Frontal cortex (tissue), 4 donors: ENCODE results near the gene ADAM15. TPM values are rescaled to one million over a fixed set of nuclear protein-coding genes. Genes with fewer than 3 reads are reported as not detected.

Experiments
- DNase-seq, 2 donors: peaks; one replicate each; pipeline ENCODE4 v3.0.0; 2012; ENCODE audit warnings: low spot score in 2 of 2
- FAIRE-seq: peaks from 2 replicates; lab custom pipeline; 2012; peaks lifted over from hg19 to GRCh38; lab: Jason Lieb, UNC
- total RNA-seq: library from RNA; depleted of rRNA; stranded (reverse); fragments of >200 nt; gene quantifications from one replicate; pipeline ENCODE4 v1.2.3, GENCODE V29; 2014
- donor health status: control.
- donor health status: control.
- donor health status: control.

Gene ADAM15, protein sequence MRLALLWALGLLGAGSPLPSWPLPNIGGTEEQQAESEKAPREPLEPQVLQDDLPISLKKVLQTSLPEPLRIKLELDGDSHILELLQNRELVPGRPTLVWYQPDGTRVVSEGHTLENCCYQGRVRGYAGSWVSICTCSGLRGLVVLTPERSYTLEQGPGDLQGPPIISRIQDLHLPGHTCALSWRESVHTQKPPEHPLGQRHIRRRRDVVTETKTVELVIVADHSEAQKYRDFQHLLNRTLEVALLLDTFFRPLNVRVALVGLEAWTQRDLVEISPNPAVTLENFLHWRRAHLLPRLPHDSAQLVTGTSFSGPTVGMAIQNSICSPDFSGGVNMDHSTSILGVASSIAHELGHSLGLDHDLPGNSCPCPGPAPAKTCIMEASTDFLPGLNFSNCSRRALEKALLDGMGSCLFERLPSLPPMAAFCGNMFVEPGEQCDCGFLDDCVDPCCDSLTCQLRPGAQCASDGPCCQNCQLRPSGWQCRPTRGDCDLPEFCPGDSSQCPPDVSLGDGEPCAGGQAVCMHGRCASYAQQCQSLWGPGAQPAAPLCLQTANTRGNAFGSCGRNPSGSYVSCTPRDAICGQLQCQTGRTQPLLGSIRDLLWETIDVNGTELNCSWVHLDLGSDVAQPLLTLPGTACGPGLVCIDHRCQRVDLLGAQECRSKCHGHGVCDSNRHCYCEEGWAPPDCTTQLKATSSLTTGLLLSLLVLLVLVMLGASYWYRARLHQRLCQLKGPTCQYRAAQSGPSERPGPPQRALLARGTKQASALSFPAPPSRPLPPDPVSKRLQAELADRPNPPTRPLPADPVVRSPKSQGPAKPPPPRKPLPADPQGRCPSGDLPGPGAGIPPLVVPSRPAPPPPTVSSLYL
- total RNA-seq = 11.8 TPM

DNA sequence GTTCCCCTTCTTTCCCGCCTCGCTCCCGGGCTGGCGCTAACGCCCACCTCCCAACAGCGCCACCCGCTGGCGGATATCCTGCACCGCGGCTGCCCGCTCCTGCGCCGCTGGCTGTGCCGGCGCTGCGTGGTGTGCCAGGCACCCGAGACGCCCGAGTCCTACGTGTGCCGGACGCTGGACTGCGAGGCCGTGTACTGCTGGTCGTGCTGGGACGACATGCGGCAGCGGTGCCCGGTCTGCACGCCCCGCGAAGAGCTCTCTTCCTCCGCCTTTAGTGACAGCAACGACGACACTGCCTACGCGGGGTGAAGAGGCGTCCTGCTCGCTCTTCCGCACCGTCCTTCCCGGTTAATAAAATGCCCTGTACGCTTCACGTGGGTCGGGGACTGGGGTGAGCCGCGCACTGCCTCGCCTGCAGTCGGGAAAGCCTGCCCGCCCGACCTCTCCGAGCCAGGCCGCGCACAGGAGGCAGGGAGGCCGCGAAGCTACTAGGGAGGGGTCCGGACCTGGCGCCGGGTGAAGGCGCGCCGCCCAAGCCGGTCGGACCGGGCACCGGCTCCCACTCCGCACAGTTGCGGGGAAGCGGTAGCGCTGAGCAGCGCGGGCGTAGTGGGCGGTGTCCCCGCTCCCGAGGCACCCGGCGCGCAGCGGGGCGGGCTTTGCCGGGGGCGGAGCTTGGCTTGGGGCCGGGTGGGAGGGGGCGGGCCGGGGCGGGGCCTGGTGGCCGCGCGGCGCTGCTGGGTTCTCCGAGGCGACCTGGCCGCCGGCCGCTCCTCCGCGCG, at the start of gene ADAM15:
Gene ADAM15 (plus strand): TSS at position 757 of the 782 bp plus-strand sequence. CDS start 71 bp downstream, outside the sequence.
- FAIRE-seq (no peak), DNase-seq (peak; percentile 98 to 99)

DNA sequence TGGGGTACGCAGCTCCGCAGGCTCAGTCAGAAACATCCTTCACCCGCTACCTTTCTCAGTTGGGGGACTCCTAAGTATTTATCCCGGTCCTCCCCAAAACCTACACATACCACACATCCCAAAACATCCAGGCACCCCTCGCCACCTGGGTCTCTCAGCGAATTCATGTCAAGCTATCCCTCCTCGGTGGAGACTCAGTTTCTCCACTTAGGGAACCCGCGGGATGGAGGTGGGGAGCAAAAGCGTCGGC, 49.8 kb upstream of the ADAM15 start:
- FAIRE-seq (no peak), DNase-seq (no peak)

DNA sequence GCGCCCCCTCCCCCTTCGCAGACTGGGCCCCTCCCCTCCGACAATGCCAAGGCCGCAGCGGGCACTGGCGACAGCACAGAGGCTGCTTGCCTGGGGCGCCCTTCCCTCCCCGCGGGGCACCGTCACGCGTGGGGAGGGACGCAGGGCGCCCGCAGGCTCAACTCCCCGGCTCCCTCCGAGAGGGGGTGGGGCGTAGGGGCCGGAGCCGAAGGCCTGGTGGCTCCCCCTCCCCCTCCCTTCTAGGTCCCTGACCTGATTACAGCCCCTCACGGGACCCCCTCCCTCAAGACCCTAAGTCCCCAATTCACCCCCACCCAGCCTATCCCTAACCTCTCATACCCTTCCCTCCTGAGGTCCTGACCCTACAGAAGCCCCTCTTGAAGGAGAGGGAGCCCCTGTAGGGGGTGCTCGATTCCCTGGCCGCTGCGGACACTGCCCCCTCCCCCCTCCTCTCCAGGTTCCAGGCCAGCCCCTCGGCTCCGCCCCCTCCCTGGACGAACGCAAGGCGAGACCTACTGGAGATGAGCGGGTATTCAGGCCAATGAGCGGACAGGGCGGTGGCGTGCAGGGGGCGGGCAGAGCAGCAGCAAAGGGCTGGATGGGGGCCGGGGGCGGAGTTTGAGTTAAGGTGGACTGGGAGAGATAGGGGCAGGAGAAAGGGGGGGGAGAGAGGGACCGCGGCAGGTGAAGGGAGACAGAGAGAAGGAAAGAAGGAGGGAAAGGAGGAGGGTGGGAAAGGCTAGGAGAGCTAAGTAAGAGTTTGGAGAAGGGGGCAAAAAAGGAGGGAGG, 49.2 kb upstream of the ADAM15 start:
- FAIRE-seq = no peak

DNA sequence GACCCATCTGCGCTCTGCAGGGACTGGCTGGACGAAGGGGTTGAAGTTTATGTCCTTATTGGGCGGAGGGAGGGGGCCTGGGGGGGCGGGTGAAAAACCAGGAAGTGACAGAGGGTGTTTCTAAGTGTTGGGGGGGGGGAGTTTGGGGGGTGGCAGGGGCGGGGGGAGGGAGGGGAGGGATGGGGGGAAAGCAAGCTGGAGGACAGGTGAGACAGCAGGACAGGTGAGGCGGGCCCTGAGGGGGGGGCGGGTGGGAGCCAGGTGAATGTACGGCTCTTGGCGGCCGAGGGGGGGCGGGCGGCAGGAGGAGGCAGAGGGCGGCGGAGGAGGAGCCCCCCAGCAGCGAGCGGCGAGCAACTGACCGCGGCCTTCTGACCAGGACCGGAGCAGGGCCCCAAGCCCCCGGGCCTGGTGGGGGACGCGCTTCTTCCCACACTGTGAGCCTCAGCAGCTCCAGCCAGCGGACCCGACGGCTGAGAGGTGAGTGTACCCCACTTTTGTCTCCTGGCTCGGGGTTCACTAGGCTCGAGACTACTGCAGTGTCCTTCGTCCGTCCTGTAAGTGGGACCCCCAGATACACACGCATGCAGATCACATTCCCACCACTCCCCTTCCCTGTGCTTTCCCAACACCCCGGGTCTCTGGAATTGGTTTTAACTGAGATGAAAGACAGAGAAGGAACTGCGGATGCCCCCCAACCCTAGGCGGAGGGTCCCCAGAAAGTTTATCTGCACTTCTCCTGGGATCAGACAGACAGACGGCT, 48.5 kb upstream of the ADAM15 start, which contains the start of gene ZBTB7B:
Gene ZBTB7B (plus strand): TSS at position 339 of the 763 bp plus-strand sequence. CDS start 11,859 bp downstream, outside the sequence.
- no peak for FAIRE-seq
- peak; percentile 58 to 76 for DNase-seq

More for the DNA sequence above, 49.2 kb upstream of the ADAM15 start:
- peak; percentile 97 to 98 for DNase-seq

DNA sequence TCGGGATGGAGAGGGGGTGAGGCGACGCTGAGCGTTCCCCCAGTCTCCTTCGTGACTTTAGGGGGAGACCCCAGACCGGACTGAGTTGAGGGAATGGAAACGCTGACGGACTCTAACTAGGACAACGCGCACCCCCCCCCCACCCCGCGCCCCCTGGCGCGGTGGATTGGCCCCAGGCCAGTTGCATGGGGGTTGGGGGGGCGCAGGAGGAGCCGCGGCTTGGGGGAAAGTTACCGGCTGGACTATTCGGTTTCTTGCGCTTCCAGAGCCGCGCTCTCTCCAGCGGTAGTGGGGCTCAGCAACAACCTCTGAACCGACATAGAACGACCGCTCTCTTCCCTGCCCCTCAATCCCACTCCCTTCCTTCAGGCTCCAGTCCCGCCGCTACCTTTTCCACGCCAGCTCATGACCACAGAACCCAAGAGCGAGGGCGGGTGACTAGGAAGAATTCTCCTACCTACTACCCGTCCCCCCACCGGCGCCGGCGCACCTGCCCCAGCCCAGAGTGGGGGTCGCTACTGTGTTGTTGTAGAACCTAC, 47.8 kb upstream of the ADAM15 start:
- no peak for DNase-seq
- FAIRE-seq = no peak

DNA sequence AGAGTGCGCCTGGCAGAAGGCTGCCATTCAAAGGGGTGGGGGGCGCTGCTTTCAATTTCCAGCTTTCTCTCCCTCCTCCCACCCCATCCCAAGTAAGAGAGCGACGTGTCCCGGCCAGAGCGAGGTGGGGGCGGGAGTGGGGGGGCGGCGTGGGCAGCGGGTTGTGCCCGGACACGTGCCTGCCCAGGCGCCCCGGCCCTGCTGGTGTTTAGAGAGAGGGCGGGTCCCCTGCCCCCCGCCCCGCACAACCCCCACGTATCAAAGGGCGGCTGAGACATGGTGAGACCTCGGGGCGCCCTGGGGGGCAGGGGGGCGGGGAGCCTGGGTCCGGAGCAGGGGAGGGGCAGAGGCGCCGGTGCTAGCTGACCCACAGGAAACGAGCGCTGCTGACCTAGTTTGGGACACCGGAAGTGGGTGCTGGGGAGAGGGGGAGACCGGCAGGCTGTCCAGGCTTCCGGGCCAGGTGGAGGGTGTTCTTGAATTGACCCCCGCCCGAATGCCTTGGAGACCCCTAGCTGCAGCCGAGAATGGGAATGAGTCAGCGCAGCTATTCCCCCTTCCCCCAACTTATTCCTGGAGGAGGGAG, 47.3 kb upstream of the ADAM15 start:
- no peak for FAIRE-seq
- DNase-seq = peak in 1 of 2 donors; percentile 64

DNA sequence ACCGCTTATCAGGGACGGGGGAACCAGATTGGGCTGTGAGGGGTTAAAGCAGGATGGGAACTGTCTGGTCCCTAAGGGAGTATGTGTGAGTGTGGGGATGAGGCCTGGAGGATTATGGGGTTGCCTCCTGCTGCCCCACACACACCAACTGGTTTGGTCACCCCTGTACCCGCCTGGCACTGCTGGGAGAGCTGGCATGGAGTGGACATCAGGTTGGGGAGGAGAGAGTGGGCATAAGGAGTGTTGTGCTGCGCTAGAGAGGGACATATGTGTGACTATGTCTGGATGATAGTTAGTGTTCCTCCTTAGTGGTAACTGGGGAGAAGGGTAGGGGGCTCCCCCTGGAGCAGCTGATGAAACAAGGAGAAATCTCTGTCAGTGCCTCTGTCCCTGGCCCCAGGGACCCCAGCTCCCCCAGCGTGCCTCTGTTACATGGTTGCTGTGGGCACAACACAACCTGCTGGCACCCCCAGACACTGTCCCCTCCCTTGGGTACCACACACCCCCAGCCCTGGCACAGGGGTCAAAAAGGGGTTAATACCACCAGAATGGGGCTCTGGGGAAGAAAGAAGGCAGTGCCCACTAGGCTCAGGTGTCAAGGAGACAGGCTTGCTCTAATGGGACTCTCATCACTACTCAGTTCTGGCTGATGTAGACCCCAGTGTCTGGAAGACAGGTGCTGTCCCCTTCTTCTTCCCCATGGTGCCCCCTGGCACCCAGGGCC, 46.6 kb upstream of the ADAM15 start:
- FAIRE-seq = no peak
- no peak for DNase-seq

DNA sequence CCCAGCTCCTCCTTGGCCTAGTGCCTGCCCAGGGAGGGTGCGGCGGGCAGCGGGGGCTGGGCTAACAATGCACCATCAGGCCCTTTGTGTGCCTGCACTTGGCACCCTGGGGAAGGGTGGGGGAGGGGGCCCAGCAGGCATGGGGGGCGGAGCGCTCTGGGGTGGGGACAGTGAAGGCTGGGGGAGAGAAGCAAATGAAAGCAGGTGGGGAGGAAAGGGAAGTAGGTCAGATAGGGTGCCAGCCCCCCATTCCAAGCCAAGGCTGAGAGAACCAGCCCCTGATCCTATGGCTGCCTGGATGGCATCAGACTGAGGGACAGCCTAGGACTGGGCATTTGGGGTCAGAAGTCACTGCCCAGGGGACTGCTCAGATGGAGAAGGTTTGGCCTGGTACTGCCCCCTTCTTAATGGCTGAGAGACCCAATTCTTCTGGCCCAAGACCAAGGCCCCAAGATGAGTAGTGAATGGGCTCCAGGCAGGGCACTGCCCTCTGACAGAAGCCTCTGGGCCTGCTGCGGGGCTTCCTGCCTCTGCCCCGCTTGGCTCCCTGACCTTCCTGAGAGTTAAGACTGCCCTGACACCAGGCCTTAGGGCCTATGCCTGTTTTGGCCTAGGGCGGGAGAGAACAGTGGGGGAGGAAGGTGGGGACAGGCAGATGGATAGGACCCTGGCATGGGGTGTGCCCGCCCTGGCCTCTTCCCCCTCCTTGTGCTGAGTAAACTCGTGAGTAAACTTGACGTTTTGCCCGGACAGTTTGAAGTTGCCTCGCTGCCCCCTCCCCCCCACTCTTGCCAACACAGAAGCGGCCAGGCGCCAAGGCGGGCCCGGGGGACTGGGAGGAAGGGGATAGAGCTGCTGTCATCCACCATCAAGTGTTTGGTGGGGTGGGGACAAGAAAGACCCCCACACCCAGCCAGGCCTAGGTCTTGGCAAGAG, 45.8 kb upstream of the ADAM15 start:
- DNase-seq (no peak), FAIRE-seq (no peak)

DNA sequence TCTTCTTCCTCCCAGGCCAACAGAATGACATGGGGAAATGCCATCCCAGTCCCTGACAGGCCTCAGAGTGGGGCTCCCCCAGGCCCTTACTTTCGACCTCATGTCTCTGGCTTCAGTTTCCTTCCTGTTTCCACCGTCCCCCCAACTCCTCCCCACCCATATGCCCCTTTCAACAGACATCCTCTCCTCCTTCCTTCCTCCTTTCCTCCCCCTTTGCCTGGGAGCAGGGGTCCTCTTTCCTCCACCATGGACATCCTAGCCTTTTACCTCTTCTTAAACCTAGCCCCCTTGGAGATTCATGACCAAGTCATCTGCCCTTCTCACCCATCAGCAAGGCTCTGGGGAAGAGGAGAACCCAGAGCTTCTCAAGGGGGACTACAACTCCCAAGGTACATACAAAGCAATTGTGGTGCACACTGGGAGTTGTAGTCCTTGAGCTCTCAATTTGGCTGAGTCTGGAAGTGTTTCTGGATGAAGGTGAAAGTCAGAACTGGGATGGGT, 44.5 kb upstream of the ADAM15 start:
- DNase-seq (no peak), FAIRE-seq (no peak)

DNA sequence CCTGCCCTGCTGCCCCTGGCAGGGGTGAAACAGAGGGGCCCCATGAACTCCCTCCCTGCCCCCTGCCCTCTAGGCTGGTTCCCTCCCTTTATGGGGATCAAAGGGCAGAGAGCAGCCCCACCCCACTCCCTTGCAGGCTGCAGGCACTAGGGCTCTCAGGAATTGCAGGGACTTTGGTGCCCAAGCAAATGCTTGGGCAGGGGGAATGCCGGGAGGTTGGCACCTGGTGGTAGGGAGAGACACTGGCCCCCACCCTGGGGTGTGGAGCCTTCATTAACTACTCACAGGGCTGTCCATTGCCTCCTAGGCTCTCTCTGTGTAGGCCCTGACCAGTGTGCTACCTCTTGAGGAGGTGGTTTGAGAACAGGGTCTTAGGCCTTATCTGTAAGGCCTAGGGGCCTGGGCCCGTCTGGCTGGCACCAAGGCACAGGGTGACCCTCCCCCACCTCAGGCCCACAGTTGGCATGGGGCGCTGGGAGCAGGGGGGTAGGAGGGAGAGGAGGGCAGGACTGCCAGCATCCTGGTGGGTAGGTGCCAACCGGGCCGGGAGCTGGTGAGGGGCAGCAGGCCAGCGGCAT, 43.8 kb upstream of the ADAM15 start:
- FAIRE-seq (no peak), DNase-seq (peak in 1 of 2 donors; percentile 54)

DNA sequence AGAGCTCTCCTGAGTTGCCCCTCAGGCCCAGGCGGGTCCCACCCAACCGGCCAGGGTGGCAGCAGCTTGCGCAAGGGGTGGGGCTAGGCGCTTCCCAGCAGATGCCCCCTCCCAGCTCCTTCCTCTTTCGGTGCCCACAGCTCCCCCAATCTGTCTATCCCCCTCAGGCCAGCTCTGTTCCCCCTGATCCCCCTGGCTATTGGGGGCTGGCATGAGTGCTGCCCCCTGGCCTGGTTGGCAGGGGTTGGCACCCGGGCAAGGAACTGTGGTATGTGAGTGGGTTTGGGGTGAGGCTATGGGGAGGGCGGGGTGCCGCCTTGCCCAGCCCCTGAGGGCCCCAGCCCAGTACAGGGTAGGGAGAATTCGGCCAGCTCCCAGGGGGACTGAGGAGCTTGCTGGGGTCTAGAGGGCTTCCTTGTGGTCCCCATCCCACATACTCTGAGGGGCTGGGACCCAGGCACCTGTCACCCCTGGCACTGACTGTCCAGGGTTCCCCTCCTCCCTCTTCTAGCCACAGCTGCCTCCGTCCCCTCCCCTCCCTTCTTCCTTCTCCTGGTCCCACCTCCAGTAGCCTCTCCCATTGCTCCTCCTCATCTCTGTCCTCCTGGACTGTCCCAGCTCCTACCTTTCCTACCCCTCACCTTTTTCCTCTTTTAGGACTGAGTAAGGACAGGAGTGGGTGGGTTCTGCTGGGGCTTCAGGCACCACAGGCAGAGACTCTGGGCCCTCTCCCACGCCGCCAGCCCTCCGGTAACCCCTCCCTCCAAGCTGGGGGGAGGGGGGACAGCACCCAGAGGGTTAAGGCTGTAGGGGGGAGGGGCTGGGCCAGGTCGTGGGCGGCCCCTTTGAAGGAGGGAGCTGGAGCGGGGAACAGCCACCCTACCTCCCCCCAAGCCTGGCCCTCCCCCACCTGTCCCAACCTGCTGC, 42.8 kb upstream of the ADAM15 start:
- FAIRE-seq (no peak), DNase-seq (no peak)

DNA sequence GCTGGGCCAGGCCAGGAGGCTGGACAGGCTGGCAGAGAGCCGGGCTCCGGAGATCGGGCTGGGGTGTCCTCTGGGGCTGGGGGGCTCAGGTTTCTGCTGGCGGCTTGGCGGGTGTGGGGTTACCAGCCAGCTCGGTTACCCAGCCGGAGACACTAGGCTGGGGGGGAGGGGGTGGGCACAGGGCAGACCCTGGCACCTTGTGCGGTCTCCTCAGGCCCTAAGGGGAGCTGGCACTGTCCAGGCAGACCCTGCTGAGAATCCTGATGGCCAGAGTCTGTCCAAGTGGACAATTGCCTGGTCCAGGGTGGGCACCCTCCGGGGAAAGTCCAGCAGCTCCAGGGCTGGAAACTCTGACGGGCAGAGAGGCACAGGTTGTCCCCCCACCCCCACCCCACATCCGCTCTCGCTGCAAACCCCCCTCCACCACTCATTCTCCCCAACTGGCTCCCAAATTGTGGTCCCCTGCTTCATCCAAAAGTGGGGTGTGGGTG, 41.9 kb upstream of the ADAM15 start:
- FAIRE-seq (no peak), DNase-seq (no peak)

DNA sequence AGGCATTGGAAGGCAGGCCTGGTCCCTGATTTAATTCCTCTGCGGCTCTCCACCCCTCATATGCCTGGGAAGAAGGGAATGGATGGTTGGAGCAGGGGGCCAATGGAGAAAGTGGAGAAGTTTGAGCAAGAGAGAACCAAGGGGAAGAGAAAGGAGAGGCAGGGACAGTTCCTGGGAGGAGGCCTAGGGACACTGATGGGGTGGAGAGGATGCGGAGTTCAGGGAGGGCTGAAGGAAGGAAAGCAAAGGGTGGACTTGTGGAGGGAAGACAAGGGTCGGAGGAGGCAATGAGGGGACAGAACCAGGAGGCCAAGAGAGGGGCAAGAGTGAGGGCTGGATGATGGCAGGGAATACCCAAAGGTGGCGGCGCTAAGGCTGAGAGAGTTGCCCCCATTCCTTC, 41.4 kb upstream of the ADAM15 start:
- no peak for FAIRE-seq
- no peak for DNase-seq

DNA sequence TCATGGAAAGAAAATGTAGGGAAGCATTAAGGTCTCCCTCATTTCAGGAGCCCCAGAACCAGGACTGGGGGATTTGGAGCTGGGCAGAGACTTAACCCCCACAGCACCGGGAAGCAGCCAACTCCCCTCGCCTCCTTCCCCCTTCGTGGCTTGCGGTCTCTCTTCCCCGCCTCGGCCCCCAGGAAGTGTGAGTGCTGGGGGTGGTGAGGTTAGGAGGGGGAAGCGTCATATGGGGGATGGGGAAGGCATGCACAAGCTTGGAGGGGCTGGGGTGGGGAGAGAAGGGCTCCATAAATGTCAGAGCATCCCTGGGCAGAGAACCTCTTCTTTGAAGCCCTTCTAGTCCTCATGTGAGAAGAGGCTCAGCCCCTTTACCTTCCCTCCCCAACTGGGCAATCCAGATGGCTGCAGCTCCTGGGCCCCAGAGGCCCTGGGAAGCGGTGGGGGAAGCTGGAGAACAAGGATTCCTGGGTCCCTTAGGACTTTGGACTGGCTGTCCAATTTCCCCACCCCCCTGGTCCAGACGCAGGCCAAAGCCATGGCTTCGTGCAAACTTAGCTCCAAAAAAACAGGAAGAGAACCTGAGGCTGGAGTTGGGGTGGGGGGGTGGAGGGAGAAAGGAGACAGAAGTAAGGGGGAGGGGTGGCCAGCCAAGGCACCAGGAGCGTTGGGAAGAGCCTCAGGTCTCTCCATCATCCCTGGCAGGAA, 40.8 kb upstream of the ADAM15 start:
- DNase-seq = no peak

More for the DNA sequence above, 40.8 kb upstream of the ADAM15 start:
- no peak for FAIRE-seq
